Fibroblast of villous mesenchyme (primary cell): ENCODE results near the gene CSNK2B. TPM values are rescaled to one million over a fixed set of nuclear protein-coding genes. Genes with fewer than 3 reads are reported as not detected.
A peak's percentile ranks its signal among the peaks of the same experiment; 100 is the strongest.

ENCODE experiments used
- DNase-seq: peaks from one replicate; pipeline ENCODE4 v3.0.0-alpha.2; 2010; ENCODE audit warnings: low read depth
- H3K4me3 ChIP-seq: 2 replicates; pipeline ENCODE4 v1.5.1; 2011; ENCODE audit warnings: low read depth, mild to moderate bottlenecking, low read length
- CTCF ChIP-seq: IDR thresholded peaks from 2 replicates; pipeline ENCODE4 v1.5.1; 2012; ENCODE audit warnings: low read depth, mild to moderate bottlenecking, low read length; ENCODE audit not compliant: insufficient read depth
- total RNA-seq: library from RNA; depleted of rRNA; stranded (reverse); fragments of >200 nt; gene quantifications from 2 replicates; pipeline ENCODE4 v1.2.3, GENCODE V29; 2012

CSNK2B gene
- 136 and 144 TPM in 2 replicates for total RNA-seq

- DNase-seq = peak; percentile 97
- TF ChIP-seq CTCF = no peak
- H3K4me3 ChIP-seq = peak within 1 kb of the TSS; percentile 96
These were observed at the start of gene CSNK2B for GRCh38 chr6:31665501-31666336. Gene CSNK2B, plus strand, starts transcription at chr6:31666080. Its CDS starts 752 bp downstream, at chr6:31666832.

GRCh38 chr6:31617010-31617409 lies 48.9 kb upstream of the CSNK2B start:
- DNase-seq = no peak
- H3K4me3 ChIP-seq = no peak overlapping the region
- TF ChIP-seq CTCF = no peak

GRCh38 chr6:31619805-31620585 lies 45.9 kb upstream of the CSNK2B start:
- TF ChIP-seq CTCF = no peak
- peak overlapping the region; percentile 77 for H3K4me3 ChIP-seq
- peak; percentile 100 for DNase-seq

GRCh38 chr6:31620586-31621319 lies 45.1 kb upstream of the CSNK2B start, which contains the start of gene PRRC2A:
Gene PRRC2A, plus strand, starts transcription at chr6:31620715. Its CDS starts 2,075 bp downstream, at chr6:31622790.
- DNase-seq = no peak
- H3K4me3 ChIP-seq = peak within 1 kb of the TSS; percentile 77
- TF ChIP-seq CTCF = no peak

GRCh38 chr6:31621320-31621939 lies 44.5 kb upstream of the CSNK2B start:
- DNase-seq = no peak
- peak overlapping the region; percentile 77 for H3K4me3 ChIP-seq
- TF ChIP-seq CTCF = no peak

GRCh38 chr6:31621991-31622390 lies 43.9 kb upstream of the CSNK2B start:
- DNase-seq = peak; percentile 46
- no peak for TF ChIP-seq CTCF
- peak overlapping the region; percentile 77 for H3K4me3 ChIP-seq
